H1 (cell line): Measurements from ENCODE around the gene KIF1B. TPM values are rescaled to one million over a fixed set of nuclear protein-coding genes. Genes with fewer than 3 reads are reported as not detected.

Experiments
- CTCF ChIA-PET: fragments of 300-600 bp; sonication (Branson Sonifier 250); formaldehyde crosslinking; loops from one replicate; lab custom pipeline; 2021; ENCODE audit not compliant: partially characterized antibody; lab: Charles Lee
- POLR2A ChIA-PET: fragments of 300-600 bp; sonication (Branson Sonifier 250); formaldehyde crosslinking; loops from one replicate; lab custom pipeline; 2021; ENCODE audit warnings: inconsistent platforms; ENCODE audit not compliant: partially characterized antibody; lab: Charles Lee
- DNase-seq, 2 experiments: peaks; one replicate each; pipeline versions ENCODE4 v3.0.0 to v3.0.0-alpha.2; 2010 to 2022; ENCODE audit warnings: low spot score in 2 of 2, low read depth in 1 of 2, mixed read lengths in 1 of 2
- FAIRE-seq: peaks from 2 replicates; lab custom pipeline; 2011; peaks lifted over from hg19 to GRCh38; lab: Jason Lieb, UNC
- H2AFZ ChIP-seq: 2 replicates; pipeline ENCODE4 v1.8.1; 2012; ENCODE audit warnings: low read length, inconsistent platforms
- H2AK5ac ChIP-seq: 2 replicates; pipeline ENCODE4 v1.6.1; 2013; ENCODE audit warnings: low read depth, low read length
- H2BK120ac ChIP-seq: replicated peaks from 2 replicates; pipeline ENCODE3; 2013; ENCODE audit warnings: low read depth, low read length, inconsistent platforms
- H2BK12ac ChIP-seq: 2 replicates; pipeline ENCODE4 v1.6.1; 2013; ENCODE audit warnings: low read depth, low read length
- H2BK15ac ChIP-seq: 2 replicates; pipeline ENCODE4 v1.6.1; 2013; ENCODE audit warnings: low read length
- H2BK20ac ChIP-seq: 2 replicates; pipeline ENCODE4 v1.6.1; 2013; ENCODE audit warnings: low read length
- H2BK5ac ChIP-seq: 2 replicates; pipeline ENCODE4 v1.6.1; 2013; ENCODE audit warnings: low read depth, low read length
- H3K14ac ChIP-seq: 2 replicates; pipeline ENCODE4 v1.6.1; 2013; ENCODE audit warnings: inconsistent platforms; ENCODE audit not compliant: insufficient read length
- H3K18ac ChIP-seq: 2 replicates; pipeline ENCODE4 v1.6.1; 2013; ENCODE audit warnings: low read length; ENCODE audit errors: extremely low read depth
- H3K23ac ChIP-seq: 2 replicates; pipeline ENCODE4 v1.6.1; 2013; ENCODE audit warnings: inconsistent platforms; ENCODE audit not compliant: insufficient read length
- H3K23me2 ChIP-seq: 2 replicates; pipeline ENCODE4 v1.6.1; 2013; ENCODE audit warnings: low read depth, low read length
- H3K27ac ChIP-seq: 2 replicates; pipeline ENCODE4 v1.6.1; 2011; ENCODE audit warnings: low read depth, low read length, inconsistent platforms
- H3K27me3 ChIP-seq, 4 experiments: replicated peaks in 1 of 4; 1 replicate in 1 of 4; 2 replicates in 3 of 4; pipeline versions ENCODE4 v1.6.1 to v1.8.1; 2011 to 2013; ENCODE audit warnings: low read length in 3 of 4, mild to moderate bottlenecking in 3 of 4, inconsistent platforms in 2 of 4, mixed read lengths in 2 of 4, moderate library complexity in 1 of 4; ENCODE audit not compliant: control insufficient read depth in 3 of 4, insufficient read depth in 3 of 4; ENCODE audit errors: extremely low read depth in 1 of 4
- H3K36me3 ChIP-seq, 4 experiments: 2 replicates each; pipeline versions ENCODE4 v1.6.1 to v1.8.1; 2011 to 2013; ENCODE audit warnings: mild to moderate bottlenecking in 4 of 4, low read length in 3 of 4, moderate library complexity in 2 of 4, control low read depth in 1 of 4, inconsistent platforms in 1 of 4; ENCODE audit not compliant: insufficient read depth in 4 of 4, control insufficient read depth in 2 of 4
- H3K4ac ChIP-seq: replicated peaks from 2 replicates; pipeline ENCODE3; 2013; ENCODE audit warnings: low read length, low read depth, mixed read lengths, inconsistent platforms; ENCODE audit not compliant: insufficient read length
- H3K4me1 ChIP-seq, 4 experiments: replicated peaks in 1 of 4; 1 replicate in 1 of 4; 2 replicates in 3 of 4; pipeline versions ENCODE4 v1.6.1 to v1.8.1; 2011 to 2013; ENCODE audit warnings: low read length in 3 of 4, inconsistent platforms in 2 of 4, mixed read lengths in 1 of 4; ENCODE audit not compliant: insufficient read depth in 4 of 4, control insufficient read depth in 3 of 4
- H3K4me2 ChIP-seq, 2 experiments: 2 replicates each; pipeline versions ENCODE4 v1.6.1 to v1.8.1; 2011 to 2013; ENCODE audit warnings: low read depth in 2 of 2, low read length in 2 of 2, control low read depth in 1 of 2, inconsistent platforms in 1 of 2, mild to moderate bottlenecking in 1 of 2; ENCODE audit not compliant: insufficient read depth in 1 of 2
- H3K4me3 ChIP-seq, 4 experiments: fragments of 200-600, 300-600 bp in 1 of 4; sonication (generic), shearing (Covaris generic), sonication (Bioruptor Twin) in 1 of 4; 2 replicates each; pipeline versions ENCODE4 v1.5.1 to v1.8.1; 2011 to 2016; ENCODE audit warnings: low read length in 4 of 4, low read depth in 3 of 4, control low read depth in 2 of 4, inconsistent platforms in 2 of 4, mild to moderate bottlenecking in 2 of 4, mixed read lengths in 1 of 4, moderate library complexity in 1 of 4; ENCODE audit not compliant: insufficient read depth in 2 of 4; ENCODE audit errors: extremely low read depth in 1 of 4
- H3K56ac ChIP-seq: replicated peaks from 2 replicates; pipeline ENCODE3; 2013; ENCODE audit warnings: low read depth, mild to moderate bottlenecking, mixed read lengths, low read length, inconsistent platforms; ENCODE audit not compliant: insufficient read length
- H3K79me1 ChIP-seq: 2 replicates; pipeline ENCODE4 v1.6.1; 2013; ENCODE audit warnings: low read depth, low read length, control low read depth
- H3K79me2 ChIP-seq, 2 experiments: 2 replicates each; pipeline versions ENCODE4 v1.6.1 to v1.8.1; 2012 to 2013; ENCODE audit warnings: low read length in 2 of 2, mild to moderate bottlenecking in 2 of 2, inconsistent platforms in 1 of 2; ENCODE audit not compliant: insufficient read depth in 2 of 2, control insufficient read depth in 1 of 2
- H3K9ac ChIP-seq, 4 experiments: replicated peaks in 1 of 4; 1 replicate in 1 of 4; 2 replicates in 3 of 4; pipeline versions ENCODE4 v1.6.1 to v1.8.1; 2011 to 2013; ENCODE audit warnings: low read depth in 3 of 4, low read length in 3 of 4, control low read depth in 2 of 4, mild to moderate bottlenecking in 2 of 4, moderate library complexity in 2 of 4, inconsistent platforms in 1 of 4; ENCODE audit errors: extremely low read depth in 1 of 4
- H3K9me3 ChIP-seq, 2 experiments: 2 replicates each; pipeline versions ENCODE4 v1.6.1 to v1.8.1; 2012 to 2013; ENCODE audit warnings: mild to moderate bottlenecking in 2 of 2, moderate library complexity in 2 of 2, control low read depth in 1 of 2, inconsistent platforms in 1 of 2, low read depth in 1 of 2, low read length in 1 of 2, mixed read lengths in 1 of 2; ENCODE audit not compliant: insufficient read depth in 2 of 2
- H4K20me1 ChIP-seq, 2 experiments: replicated peaks in 1 of 2; 2 replicates each; pipeline versions ENCODE3 to v1.8.1; 2011 to 2013; ENCODE audit warnings: inconsistent platforms in 2 of 2, low read length in 2 of 2, mild to moderate bottlenecking in 1 of 2; ENCODE audit not compliant: insufficient read depth in 2 of 2, control insufficient read depth in 1 of 2
- H4K5ac ChIP-seq: 2 replicates; pipeline ENCODE4 v1.6.1; 2013; ENCODE audit warnings: low read length, low read depth, mixed read lengths, inconsistent platforms; ENCODE audit not compliant: insufficient read length
- H4K8ac ChIP-seq: 2 replicates; pipeline ENCODE4 v1.8.0; 2013; ENCODE audit warnings: mild to moderate bottlenecking, moderate library complexity, low read length, inconsistent platforms; ENCODE audit not compliant: insufficient read depth; ENCODE audit errors: extremely low read depth
- H4K91ac ChIP-seq: replicated peaks from 2 replicates; pipeline ENCODE3; 2013; ENCODE audit warnings: low read length, mixed read lengths, inconsistent platforms; ENCODE audit not compliant: insufficient read length
- CREB1 ChIP-seq: IDR thresholded peaks from 2 replicates; pipeline ENCODE4 v1.6.1; 2012; ENCODE audit warnings: inconsistent platforms
- CTBP2 ChIP-seq: IDR thresholded peaks from 2 replicates; pipeline ENCODE4 v1.7.0; 2011; ENCODE audit warnings: borderline replicate concordance, mild to moderate bottlenecking, moderate library complexity, mixed read lengths, low read length; ENCODE audit not compliant: insufficient read depth, insufficient read length
- FOSL1 ChIP-seq: IDR thresholded peaks from 2 replicates; pipeline ENCODE4 v1.6.1; 2011; ENCODE audit warnings: mild to moderate bottlenecking, low read depth, low read length, moderate library complexity; ENCODE audit not compliant: insufficient read depth
- KDM5A ChIP-seq: fragments of 200-600 bp; IDR thresholded peaks from 2 replicates; pipeline ENCODE4 v1.7.1; 2012; ENCODE audit warnings: mild to moderate bottlenecking, low read length, inconsistent platforms, mixed read lengths
- MAFK ChIP-seq: IDR thresholded peaks from 2 replicates; pipeline ENCODE4 v1.6.1; 2012; ENCODE audit warnings: low read depth, mild to moderate bottlenecking, improper control_type of control experiment, low read length
- NANOG ChIP-seq: IDR thresholded peaks from 2 replicates; pipeline ENCODE4 v1.6.1; 2011; ENCODE audit warnings: low read length, low read depth, mild to moderate bottlenecking, inconsistent platforms; ENCODE audit not compliant: insufficient read depth, poor library complexity, severe bottlenecking
- POU5F1 ChIP-seq: IDR thresholded peaks from 2 replicates; pipeline ENCODE4 v1.6.1; 2011; ENCODE audit warnings: low read depth, mild to moderate bottlenecking, low read length, moderate library complexity
- RAD21 ChIP-seq, 2 experiments: IDR thresholded peaks in 1 of 2; conservative IDR thresholded peaks in 1 of 2; 2 replicates each; pipeline ENCODE4 v1.6.1; 2011; ENCODE audit warnings: low read depth in 2 of 2, low read length in 2 of 2, improper control_type of control experiment in 1 of 2, inconsistent platforms in 1 of 2, mild to moderate bottlenecking in 1 of 2, moderate library complexity in 1 of 2
- TAF7 ChIP-seq: optimal IDR thresholded peaks from 2 replicates; pipeline ENCODE3; 2011; ENCODE audit warnings: low read depth, mild to moderate bottlenecking, inconsistent platforms, low read length, moderate library complexity, borderline replicate concordance
- TEAD4 ChIP-seq: IDR thresholded peaks from 2 replicates; pipeline ENCODE4 v1.6.1; 2012; ENCODE audit warnings: low read depth, low read length, inconsistent platforms, mixed read lengths
- USF2 ChIP-seq: IDR thresholded peaks from 2 replicates; pipeline ENCODE4 v1.6.1; 2011; ENCODE audit warnings: low read length, improper control_type of control experiment
- WGBS, 2 experiments: shearing (Covaris generic) in 1 of 2; methylation state at CpG; one replicate each; pipeline versions ENCODE4 v1.1.6 to v1.1.7; 2013 to 2015; ENCODE audit warnings: low lambda C conversion rate in 2 of 2, mixed read lengths in 2 of 2, inconsistent platforms in 1 of 2, low coverage in 1 of 2, missing lambda C conversion rate in 1 of 2; ENCODE audit not compliant: insufficient replicate concordance in 2 of 2, insufficient coverage in 1 of 2, insufficient read length in 1 of 2; ENCODE audit errors: extremely low coverage in 1 of 2, missing lambda C conversion rate in 1 of 2; 5-methylcytosine and 5-hydroxymethylcytosine counted together
- polyA plus RNA-seq, 7 experiments: library from polyadenylated mRNA; depleted of rRNA in 3 of 7; stranded (reverse) in 5 of 7; unstranded in 2 of 7; fragments of >200 nt in 5 of 7; fragments of 200-250 nt in 2 of 7; gene quantifications; 1 replicate in 5 of 7; 2 replicates in 1 of 7; 4 replicates in 1 of 7; pipeline versions ENCODE4 v1.2.1 to v1.2.3, GENCODE V29; 2011 to 2013; ENCODE audit warnings: missing spikeins in 2 of 7, mixed read lengths in 2 of 7
- total RNA-seq: library from RNA; stranded (reverse); fragmentation: NEBNext Ultra II Directional; extraction: Animal tissue kit (Norgen Biotek cat#: 25700); gene quantifications from 2 replicates; pipeline ENCODE4 v1.2.1, GENCODE V29; 2021

The KIF1B gene
- total and polyA plus RNA-seq, 2 of the 8 experiments (the other 6 are each of a cell fraction or from before 2014, with no cell fraction given): 39.1 to 74.2 TPM

- ChIA-PET CTCF (interaction anchor here (0.6 to 1.1 kb wide), 3 partner anchors 54 to 93 kb away, joined by 3 to 4 read pairs (median 4); no protein-coding TSS in a partner anchor), POLR2A (no interaction called here)
- Histone ChIP-seq H3K4me2 (no peak overlapping the region), H4K91ac (no peak overlapping the region), H3K56ac (no peak overlapping the region), H3K36me3 (peaks cover 5 to 54% (median 20%) of the 10 kb centered on the region in 4 experiments), H4K5ac (no peak overlapping the region), H3K4me1 (no peaks in the 10 kb centered on the region), H3K14ac (no peak overlapping the region), H2AK5ac (no peak overlapping the region), H3K27ac (no peak overlapping the region), H3K23me2 (no peaks in the 10 kb centered on the region), H4K8ac (no peak overlapping the region), H3K18ac (no peak overlapping the region), H2BK12ac (no peak overlapping the region), H2BK5ac (no peak overlapping the region), H4K20me1 (no peaks in the 10 kb centered on the region), H3K23ac (no peak overlapping the region), H3K4ac (no peak overlapping the region), H3K4me3 (no peak overlapping the region), H3K27me3 (no peaks in the 10 kb centered on the region), H3K9me3 (no peaks in the 10 kb centered on the region), H3K79me2 (no peaks in the 10 kb centered on the region; a peak in 1 of 4 replicates), H2BK120ac (no peak overlapping the region), H2BK15ac (no peak overlapping the region), H3K9ac (no peak overlapping the region), H2AFZ (no peak overlapping the region), H3K79me1 (no peaks in the 10 kb centered on the region; the same call in 1 of the 2 replicates), H2BK20ac (no peak overlapping the region)
- no peak for FAIRE-seq
- 95% methylated on average over 3 of the region's 3 CpGs; no CpG with 5 or more reads in 1 of the 2 experiments for WGBS, 2 experiments
- no peak for DNase-seq
- no peak for TF ChIP-seq KDM5A
- no peak for TF ChIP-seq TAF7
- no peak for TF ChIP-seq TEAD4
- TF ChIP-seq MAFK: no peak
- TF ChIP-seq CREB1: no peak
- TF ChIP-seq POU5F1: no peak
- no peak for TF ChIP-seq RAD21 (IDR thresholded peaks at IDR 0.05 in 1 of 2, conservative IDR thresholded peaks at IDR 0.05 in 1 of 2; ENCODE audit: low read depth in 2 of 2, low read length in 2 of 2)
- TF ChIP-seq CTBP2: no peak
- no peak for TF ChIP-seq NANOG
- TF ChIP-seq USF2: no peak
- no peak for TF ChIP-seq FOSL1
Measured at GRCh38 chr1:10283318-10283984, 73.1 kb downstream of the KIF1B start.
